Nephron progenitor cell (in vitro differentiated cells): ENCODE results near the gene CD8A.

Source experiments
- DNase-seq: peaks from one replicate; pipeline ENCODE4 v3.0.0; 2021
- H3K27ac Mint-ChIP-seq: 2 replicates; pipeline ENCODE4 v1.8.0; 2021; ENCODE audit warnings: mild to moderate bottlenecking, moderate library complexity, mixed read lengths
- H3K27me3 Mint-ChIP-seq: 2 replicates; pipeline ENCODE4 v1.8.0; 2021; ENCODE audit warnings: mild to moderate bottlenecking, low read depth, mixed read lengths; ENCODE audit not compliant: poor library complexity
- H3K36me3 Mint-ChIP-seq: 2 replicates; pipeline ENCODE4 v1.8.0; 2021; ENCODE audit warnings: low read depth, mixed read lengths
- H3K4me1 Mint-ChIP-seq: 2 replicates; pipeline ENCODE4 v1.8.0; 2021; ENCODE audit warnings: mixed read lengths
- H3K4me3 Mint-ChIP-seq: 2 replicates; pipeline ENCODE4 v1.8.0; 2021; ENCODE audit warnings: mild to moderate bottlenecking, moderate library complexity, mixed read lengths
- H3K9me3 Mint-ChIP-seq: 2 replicates; pipeline ENCODE4 v1.8.0; 2021; ENCODE audit warnings: mild to moderate bottlenecking, moderate library complexity, mixed read lengths
- TF ChIP-seq, protein P1 (sequence below): fragments of 200-600 bp; sonication (generic); IDR thresholded peaks from 2 replicates; pipeline ENCODE4 v1.5.0; 2021; ENCODE audit warnings: antibody characterized with exemption

Gene CD8A

DNA sequence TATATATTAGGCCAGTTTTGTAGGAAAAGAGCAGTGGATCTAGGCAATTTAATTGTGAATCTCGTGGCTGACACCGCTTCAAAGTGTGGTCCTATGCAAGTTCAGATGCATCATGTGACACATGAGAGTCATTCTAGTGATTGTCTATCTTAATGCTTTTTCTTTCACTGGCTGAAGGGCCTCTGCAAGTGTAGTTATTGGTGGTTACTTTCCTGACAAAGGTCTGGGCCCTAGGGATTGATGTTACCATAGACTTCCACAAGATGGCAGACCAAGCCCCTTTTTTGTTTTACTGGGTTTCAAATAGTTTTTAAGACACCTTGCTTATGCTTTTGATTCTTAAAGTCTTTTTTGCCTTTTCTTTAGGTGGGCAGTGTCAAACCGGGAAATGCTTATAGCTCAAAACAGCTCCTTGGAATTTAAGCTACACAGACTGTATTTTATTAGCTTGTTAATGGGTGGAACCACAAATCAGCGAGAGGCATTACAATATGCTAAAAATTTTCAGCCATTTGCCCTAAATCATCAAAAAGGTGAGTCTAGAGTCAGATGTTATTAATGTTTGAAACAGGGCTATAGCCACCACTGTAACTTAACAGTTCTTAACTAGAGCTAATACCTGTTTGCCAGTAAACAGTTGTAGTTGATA is 25.9 kb downstream of the CD8A start:
- TF ChIP-seq, protein P1, sequence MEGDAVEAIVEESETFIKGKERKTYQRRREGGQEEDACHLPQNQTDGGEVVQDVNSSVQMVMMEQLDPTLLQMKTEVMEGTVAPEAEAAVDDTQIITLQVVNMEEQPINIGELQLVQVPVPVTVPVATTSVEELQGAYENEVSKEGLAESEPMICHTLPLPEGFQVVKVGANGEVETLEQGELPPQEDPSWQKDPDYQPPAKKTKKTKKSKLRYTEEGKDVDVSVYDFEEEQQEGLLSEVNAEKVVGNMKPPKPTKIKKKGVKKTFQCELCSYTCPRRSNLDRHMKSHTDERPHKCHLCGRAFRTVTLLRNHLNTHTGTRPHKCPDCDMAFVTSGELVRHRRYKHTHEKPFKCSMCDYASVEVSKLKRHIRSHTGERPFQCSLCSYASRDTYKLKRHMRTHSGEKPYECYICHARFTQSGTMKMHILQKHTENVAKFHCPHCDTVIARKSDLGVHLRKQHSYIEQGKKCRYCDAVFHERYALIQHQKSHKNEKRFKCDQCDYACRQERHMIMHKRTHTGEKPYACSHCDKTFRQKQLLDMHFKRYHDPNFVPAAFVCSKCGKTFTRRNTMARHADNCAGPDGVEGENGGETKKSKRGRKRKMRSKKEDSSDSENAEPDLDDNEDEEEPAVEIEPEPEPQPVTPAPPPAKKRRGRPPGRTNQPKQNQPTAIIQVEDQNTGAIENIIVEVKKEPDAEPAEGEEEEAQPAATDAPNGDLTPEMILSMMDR: peak; percentile 68
- no peaks in the 10 kb centered on the region for H3K9me3 Mint-ChIP-seq
- peaks cover 7% of the 10 kb centered on the region for H3K4me1 Mint-ChIP-seq
- peak; percentile 31 for DNase-seq
- peaks cover 36% of the 10 kb centered on the region for H3K36me3 Mint-ChIP-seq
- H3K4me3 Mint-ChIP-seq: no peak overlapping the region
- H3K27ac Mint-ChIP-seq: no peak overlapping the region
- no peaks in the 10 kb centered on the region for H3K27me3 Mint-ChIP-seq

DNA sequence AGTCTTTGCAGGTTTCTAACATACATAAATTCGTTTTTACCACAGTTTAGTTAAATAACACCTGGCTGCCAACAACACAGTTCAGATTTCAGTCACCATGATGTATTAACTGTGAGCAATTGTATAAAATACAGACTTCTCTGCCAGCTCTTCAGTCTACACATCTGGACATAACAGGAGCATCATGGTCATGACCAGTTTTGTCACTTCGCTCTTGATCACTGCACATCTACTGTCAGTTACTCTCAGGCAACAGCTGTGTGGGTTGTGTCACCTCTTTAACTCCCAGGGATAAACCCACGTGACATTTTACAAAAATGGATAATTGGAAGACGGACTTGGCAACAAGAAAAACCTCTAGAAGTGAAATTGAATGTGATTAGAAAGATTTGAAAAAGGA is 30.3 kb downstream of the CD8A start:
- Mint-ChIP-seq H3K4me1 (peaks cover 7% of the 10 kb centered on the region), H3K27me3 (no peaks in the 10 kb centered on the region), H3K36me3 (peaks cover 51% of the 10 kb centered on the region), H3K27ac (peak overlapping the region; percentile 6), H3K4me3 (no peak overlapping the region), H3K9me3 (no peaks in the 10 kb centered on the region)
- no peak for DNase-seq
- TF ChIP-seq, protein P1: no peak

DNA sequence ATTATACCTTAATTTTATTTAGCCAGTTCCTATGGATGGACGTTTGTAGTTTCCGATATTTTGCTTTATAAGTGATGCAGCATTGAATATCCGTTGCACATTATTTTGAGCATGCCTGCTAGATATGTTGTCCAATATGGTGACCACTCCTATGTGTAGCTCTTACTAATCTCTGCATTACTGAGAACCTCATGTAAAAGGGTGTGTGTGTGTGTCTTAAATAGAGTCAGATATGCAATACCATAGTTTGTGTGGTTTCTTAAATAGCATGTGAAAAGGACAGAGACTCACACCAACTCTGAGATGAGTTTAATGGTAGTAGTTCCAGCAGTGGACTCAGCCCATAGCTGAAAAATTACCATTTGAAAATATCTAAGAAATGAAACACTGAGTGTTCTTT is 32.3 kb downstream of the CD8A start:
- H3K36me3 Mint-ChIP-seq: peaks cover 66% of the 10 kb centered on the region
- H3K9me3 Mint-ChIP-seq: no peaks in the 10 kb centered on the region
- TF ChIP-seq, protein P1: no peak
- no peaks in the 10 kb centered on the region for H3K27me3 Mint-ChIP-seq
- H3K4me1 Mint-ChIP-seq: no peaks in the 10 kb centered on the region
- H3K27ac Mint-ChIP-seq: no peak overlapping the region
- H3K4me3 Mint-ChIP-seq: no peak overlapping the region
- DNase-seq: no peak

DNA sequence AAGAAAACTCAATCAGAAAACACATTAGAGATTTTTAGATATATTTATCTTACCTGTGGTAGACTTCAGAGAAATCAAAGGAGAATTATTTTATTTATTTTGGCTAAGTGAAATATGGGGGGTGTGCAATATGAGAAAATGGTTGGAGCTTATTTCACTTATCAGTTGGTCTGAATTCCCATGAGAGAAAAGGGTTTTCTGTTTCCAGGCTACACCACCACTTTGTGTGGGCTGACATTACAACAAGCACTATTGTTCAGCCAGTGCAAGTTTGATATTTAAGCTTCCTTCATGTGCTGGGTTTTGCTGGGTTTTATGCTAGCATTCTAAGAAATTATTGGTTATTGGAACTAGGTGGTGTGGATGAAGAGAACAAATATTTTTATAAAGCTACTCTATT is 37.1 kb downstream of the CD8A start:
- H3K4me3 Mint-ChIP-seq: no peak overlapping the region
- TF ChIP-seq, protein P1: no peak
- H3K27ac Mint-ChIP-seq: no peak overlapping the region
- H3K4me1 Mint-ChIP-seq: no peaks in the 10 kb centered on the region
- peaks cover 40% of the 10 kb centered on the region for H3K9me3 Mint-ChIP-seq
- DNase-seq: no peak
- H3K36me3 Mint-ChIP-seq: peaks cover 92% of the 10 kb centered on the region
- no peaks in the 10 kb centered on the region for H3K27me3 Mint-ChIP-seq

DNA sequence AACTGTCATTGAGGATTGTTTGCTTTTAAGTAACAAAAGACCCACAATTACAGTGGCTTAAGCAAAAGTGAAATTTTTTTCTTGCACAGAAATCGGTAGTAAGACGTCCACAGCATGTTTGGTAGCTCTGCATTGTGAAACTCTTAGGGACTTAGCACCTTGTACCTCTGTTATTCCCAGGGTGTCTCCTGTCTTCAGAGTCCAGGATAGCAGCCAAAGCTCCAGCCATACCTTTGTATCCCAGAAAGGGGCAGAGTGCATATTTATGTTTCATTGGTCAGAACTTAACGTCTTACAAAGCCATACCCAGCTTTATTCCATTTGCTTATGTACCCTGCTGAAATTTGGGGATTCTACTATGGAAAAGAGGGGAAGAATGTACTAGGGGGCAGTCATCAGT is 37.8 kb downstream of the CD8A start:
- TF ChIP-seq, protein P1: no peak
- no peak overlapping the region for H3K4me3 Mint-ChIP-seq
- H3K27me3 Mint-ChIP-seq: no peaks in the 10 kb centered on the region
- peaks cover 40% of the 10 kb centered on the region for H3K9me3 Mint-ChIP-seq
- DNase-seq: no peak
- H3K4me1 Mint-ChIP-seq: no peaks in the 10 kb centered on the region
- peaks cover 98% of the 10 kb centered on the region for H3K36me3 Mint-ChIP-seq
- H3K27ac Mint-ChIP-seq: no peak overlapping the region

DNA sequence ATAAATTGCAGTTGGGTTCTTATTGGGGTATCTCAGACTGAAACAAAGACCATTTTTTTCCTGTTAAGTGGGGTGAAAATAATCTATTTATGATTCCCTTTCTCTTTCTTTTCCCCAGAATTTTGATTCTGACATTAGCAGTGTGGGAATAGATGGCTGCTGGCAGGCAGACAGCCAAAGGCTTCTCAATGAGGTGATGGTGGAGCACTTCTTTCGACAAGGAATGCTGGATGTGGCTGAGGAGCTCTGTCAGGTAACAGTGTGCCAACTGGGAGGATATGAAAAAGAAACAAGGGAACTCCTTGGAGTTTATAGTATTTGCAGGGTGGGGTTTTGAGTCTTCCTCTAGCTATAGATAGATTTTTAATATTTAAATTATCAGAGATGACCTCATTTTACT is 38.9 kb downstream of the CD8A start:
- no peaks in the 10 kb centered on the region for H3K4me1 Mint-ChIP-seq
- peaks cover 40% of the 10 kb centered on the region for H3K9me3 Mint-ChIP-seq
- TF ChIP-seq, protein P1: no peak
- no peak overlapping the region for H3K27ac Mint-ChIP-seq
- no peak for DNase-seq
- no peaks in the 10 kb centered on the region for H3K27me3 Mint-ChIP-seq
- peaks cover 98% of the 10 kb centered on the region for H3K36me3 Mint-ChIP-seq
- no peak overlapping the region for H3K4me3 Mint-ChIP-seq
